HCT116 (cell line): Measurements from ENCODE around the gene AXIN2. TPM values are rescaled to one million over a fixed set of nuclear protein-coding genes. Genes with fewer than 3 reads are reported as not detected.

Source experiments
- ATAC-seq: fragments of 200-7000 bp; cut with Tn5 transposase; 2 replicates; pipeline ENCODE4 v1.9.1; 2020; ENCODE audit warnings: mild to moderate bottlenecking, moderate library complexity
- BruUV-seq: library from RNA; stranded (reverse); fragments of 400-500 nt; replicated peaks from 2 replicates; lab custom pipeline; 2021; lab: Mats Ljungman, UMichigan
- CTCF ChIA-PET: fragments of 300-600 bp; sonication (Branson Sonifier 250); formaldehyde crosslinking; loops from one replicate; lab custom pipeline; 2021; ENCODE audit warnings: antibody characterized with exemption; lab: Charles Lee
- POLR2A ChIA-PET: fragments of 300-600, 350-600 bp; sonication (Branson Sonifier 250); formaldehyde crosslinking; loops from one replicate; lab custom pipeline; 2021; ENCODE audit warnings: antibody characterized with exemption; lab: Charles Lee
- RAD21 ChIA-PET, 2 experiments: fragments of 300-600 bp; sonication (Branson Sonifier 250); formaldehyde crosslinking; loops; one replicate each; lab custom pipeline; 2023; ENCODE audit warnings: low total read pairs in 2 of 2; ENCODE audit not compliant: uncharacterized antibody in 2 of 2, unreplicated experiment in 2 of 2, low non-redundant PET in 1 of 2; lab: Charles Lee
- DNase-seq: peaks from one replicate; pipeline ENCODE4 v3.0.0-alpha.2; 2010; ENCODE audit warnings: low read depth, low spot score
- H2AFZ ChIP-seq: fragments of 200-600 bp; shearing (Covaris generic), sonication (generic); 2 replicates; pipeline ENCODE4 v1.6.1; 2017; ENCODE audit warnings: low read depth, mixed run types, mixed read lengths, antibody characterized with exemption, low read length; ENCODE audit not compliant: poor library complexity, severe bottlenecking
- H3K27ac ChIP-seq: 2 replicates; pipeline ENCODE4 v1.5.1; 2012; ENCODE audit warnings: low read depth, low read length
- H3K27me3 ChIP-seq: fragments of 200-600 bp; sonication (generic); 2 replicates; pipeline ENCODE4 v1.6.1; 2016; ENCODE audit warnings: mixed run types, low read length, mixed read lengths; ENCODE audit not compliant: insufficient read depth
- H3K36me3 ChIP-seq, 2 experiments: fragments of 200-500 bp in 1 of 2; fragments of 200-600 bp in 1 of 2; sonication (Bioruptor generic) in 1 of 2; sonication (generic) in 1 of 2; 2 replicates each; pipeline versions ENCODE4 v1.5.1 to v1.6.1; 2014 to 2016; ENCODE audit warnings: low read length in 2 of 2, inconsistent platforms in 1 of 2, mixed read lengths in 1 of 2, mixed run types in 1 of 2; ENCODE audit not compliant: insufficient read depth in 2 of 2, control insufficient read depth in 1 of 2
- H3K4me1 ChIP-seq, 2 experiments: fragments of 200-600 bp in 1 of 2; sonication (generic) in 1 of 2; 2 replicates each; pipeline versions ENCODE4 v1.5.1 to v1.6.1; 2012 to 2017; ENCODE audit warnings: low read length in 2 of 2, inconsistent platforms in 1 of 2, mild to moderate bottlenecking in 1 of 2, mixed read lengths in 1 of 2, mixed run types in 1 of 2, moderate library complexity in 1 of 2; ENCODE audit not compliant: insufficient read depth in 2 of 2, control insufficient read depth in 1 of 2
- H3K4me2 ChIP-seq: fragments of 200-600 bp; sonication (generic); 2 replicates; pipeline ENCODE4 v1.6.1; 2017; ENCODE audit warnings: mixed run types, low read length, mixed read lengths
- H3K4me3 ChIP-seq, 2 experiments: fragments of 200-600 bp in 1 of 2; sonication (generic) in 1 of 2; replicated peaks in 1 of 2; 2 replicates each; pipeline ENCODE4 v1.5.1; 2011 to 2016; ENCODE audit warnings: low read length in 2 of 2, control low read depth in 1 of 2, low read depth in 1 of 2, mild to moderate bottlenecking in 1 of 2, mixed read lengths in 1 of 2, mixed run types in 1 of 2
- H3K79me2 ChIP-seq: fragments of 200-600 bp; sonication (generic); 2 replicates; pipeline ENCODE4 v1.6.1; 2017; ENCODE audit warnings: mild to moderate bottlenecking, mixed run types, low read length, moderate library complexity, mixed read lengths; ENCODE audit not compliant: insufficient read depth
- H3K9ac ChIP-seq: fragments of 200-600 bp; sonication (generic); 2 replicates; pipeline ENCODE4 v1.6.1; 2016; ENCODE audit warnings: low read length, mixed read lengths
- H3K9me2 ChIP-seq: fragments of 200-600 bp; sonication (generic), shearing (Covaris generic); 2 replicates; pipeline ENCODE4 v1.6.1; 2017; ENCODE audit warnings: mixed run types, mild to moderate bottlenecking, moderate library complexity; ENCODE audit not compliant: insufficient read depth
- H3K9me3 ChIP-seq, 2 experiments: fragments of 200-500 bp in 1 of 2; fragments of 200-600 bp in 1 of 2; sonication (Bioruptor generic) in 1 of 2; sonication (generic) in 1 of 2; 2 replicates each; pipeline ENCODE4 v1.6.1; 2014 to 2017; ENCODE audit warnings: low read length in 2 of 2, mixed read lengths in 2 of 2, inconsistent platforms in 1 of 2, low read depth in 1 of 2, mild to moderate bottlenecking in 1 of 2, mixed run types in 1 of 2, moderate library complexity in 1 of 2; ENCODE audit not compliant: control insufficient read depth in 1 of 2, insufficient read depth in 1 of 2
- H4K20me1 ChIP-seq: fragments of 200-600 bp; sonication (generic), shearing (Covaris generic); 2 replicates; pipeline ENCODE4 v1.6.1; 2017; ENCODE audit warnings: mixed run types, mild to moderate bottlenecking, moderate library complexity; ENCODE audit not compliant: insufficient read depth
- ATF3 ChIP-seq: IDR thresholded peaks from 2 replicates; pipeline ENCODE4 v1.6.1; 2012
- CBX3 ChIP-seq: IDR thresholded peaks from 2 replicates; pipeline ENCODE4 v1.6.1; 2012; ENCODE audit warnings: low read depth
- CEBPB ChIP-seq: IDR thresholded peaks from 2 replicates; pipeline ENCODE4 v1.6.1; 2012; ENCODE audit warnings: low read depth
- CTCF ChIP-seq, 3 experiments: fragments of 200-600 bp in 1 of 3; sonication (generic) in 1 of 3; IDR thresholded peaks in 2 of 3; conservative IDR thresholded peaks in 1 of 3; 2 replicates each; pipeline ENCODE4 v1.5.1; 2012 to 2017; ENCODE audit warnings: low read depth in 2 of 3, low read length in 2 of 3, antibody characterized with exemption in 1 of 3, borderline replicate concordance in 1 of 3, control low read depth in 1 of 3, mild to moderate bottlenecking in 1 of 3, mixed read lengths in 1 of 3, mixed run types in 1 of 3, moderate library complexity in 1 of 3; ENCODE audit not compliant: insufficient read depth in 1 of 3
- EZH2 ChIP-seq: fragments of 200-600 bp; sonication (generic); IDR thresholded peaks from 2 replicates; pipeline ENCODE4 v1.6.1; 2017; ENCODE audit warnings: antibody characterized with exemption, mixed run types
- FOSL1 ChIP-seq: IDR thresholded peaks from 2 replicates; pipeline ENCODE4 v1.6.1; 2012; ENCODE audit warnings: low read depth
- POLR2A ChIP-seq: IDR thresholded peaks from 2 replicates; pipeline ENCODE4 v1.7.0; 2011; ENCODE audit warnings: borderline replicate concordance; ENCODE audit not compliant: insufficient read depth, insufficient read length; ENCODE audit errors: extremely low read depth
- POLR2AphosphoS5 ChIP-seq: IDR thresholded peaks from 2 replicates; pipeline ENCODE4 v1.6.1; 2011; ENCODE audit warnings: mild to moderate bottlenecking, low read depth, low read length, moderate library complexity
- RAD21 ChIP-seq: IDR thresholded peaks from 2 replicates; pipeline ENCODE4 v1.6.1; 2012; ENCODE audit warnings: low read depth, mild to moderate bottlenecking
- REST ChIP-seq: IDR thresholded peaks from 2 replicates; pipeline ENCODE4 v1.6.1; 2012; ENCODE audit warnings: low read depth
- SIN3A ChIP-seq: IDR thresholded peaks from 2 replicates; pipeline ENCODE4 v1.6.1; 2012; ENCODE audit warnings: low read depth
- SRF ChIP-seq: IDR thresholded peaks from 2 replicates; pipeline ENCODE4 v1.6.1; 2012; ENCODE audit warnings: low read depth
- TCF7L2 ChIP-seq: IDR thresholded peaks from 2 replicates; pipeline ENCODE4 v1.7.0; 2011; ENCODE audit warnings: borderline replicate concordance, inconsistent platforms; ENCODE audit not compliant: insufficient read depth, insufficient read length; ENCODE audit errors: extremely low read depth
- YY1 ChIP-seq: IDR thresholded peaks from 2 replicates; pipeline ENCODE4 v1.6.1; 2011; ENCODE audit warnings: low read length, low read depth, moderate library complexity, mild to moderate bottlenecking; ENCODE audit not compliant: insufficient replicate concordance; ENCODE audit errors: extremely low read depth
- ZFX ChIP-seq: fragments of 450-650 bp; IDR thresholded peaks from 2 replicates; pipeline ENCODE4 v1.6.1; 2017
- intact Hi-C: fragments of 100-400 bp; cut with micrococcal nuclease; formaldehyde crosslinking; loops from 2 replicates; pipeline ENCODE4 v1.10.0; 2022
- total RNA-seq: library from RNA; stranded (reverse); gene quantifications from one replicate; pipeline ENCODE4 v1.2.1, GENCODE V29; 2021; ENCODE audit not compliant: unreplicated experiment
- TF ChIP-seq, protein P1 (sequence below): IDR thresholded peaks from 2 replicates; pipeline ENCODE4 v1.6.1; 2011; ENCODE audit warnings: mild to moderate bottlenecking, low read length, moderate library complexity; ENCODE audit not compliant: insufficient replicate concordance; ENCODE audit errors: extremely low read depth

The AXIN2 gene
- total RNA-seq, 1 experiment from 2014 or later, result 7.1 TPM

- H3K36me3 ChIP-seq, result no peaks in the 10 kb centered on the region
- H3K4me2 ChIP-seq, result no peak overlapping the region
- intact Hi-C loops, result no loop called here
- no peak for DNase-seq
- H3K4me1 ChIP-seq, result peaks cover 0 to 2% of the 10 kb centered on the region in 2 experiments; a peak in 1 of 4 replicates
- no peaks in the 10 kb centered on the region for H3K9me2 ChIP-seq
- POLR2A ChIA-PET, result no interaction called here
- H3K9me3 ChIP-seq, result no peaks in the 10 kb centered on the region
- H2AFZ ChIP-seq, result no peak overlapping the region
- ATAC-seq, result no peak
- BruUV-seq, result no TSS peak
- CTCF ChIA-PET, result no interaction called here
- no peak overlapping the region for H3K4me3 ChIP-seq
- no peaks in the 10 kb centered on the region for H3K79me2 ChIP-seq
- H3K27me3 ChIP-seq, result no peaks in the 10 kb centered on the region
- RAD21 ChIA-PET, result no interaction called here
- TF ChIP-seq SRF (no peak), REST (no peak), ATF3 (no peak), FOSL1 (no peak), CBX3 (no peak), TCF7L2 (no peak), SIN3A (no peak), YY1 (no peak), EZH2 (no peak), CTCF (IDR thresholded peaks at IDR 0.05 in 2 of 3, conservative IDR thresholded peaks at IDR 0.05 in 1 of 3; ENCODE audit: borderline replicate concordance in 1 of 3, insufficient read depth in 1 of 3, low read depth in 2 of 3, low read length in 2 of 3) (no peak), RAD21 (no peak), ZFX (no peak), POLR2A (no peak), CEBPB (no peak), POLR2AphosphoS5 (no peak)
- TF ChIP-seq, protein P1, sequence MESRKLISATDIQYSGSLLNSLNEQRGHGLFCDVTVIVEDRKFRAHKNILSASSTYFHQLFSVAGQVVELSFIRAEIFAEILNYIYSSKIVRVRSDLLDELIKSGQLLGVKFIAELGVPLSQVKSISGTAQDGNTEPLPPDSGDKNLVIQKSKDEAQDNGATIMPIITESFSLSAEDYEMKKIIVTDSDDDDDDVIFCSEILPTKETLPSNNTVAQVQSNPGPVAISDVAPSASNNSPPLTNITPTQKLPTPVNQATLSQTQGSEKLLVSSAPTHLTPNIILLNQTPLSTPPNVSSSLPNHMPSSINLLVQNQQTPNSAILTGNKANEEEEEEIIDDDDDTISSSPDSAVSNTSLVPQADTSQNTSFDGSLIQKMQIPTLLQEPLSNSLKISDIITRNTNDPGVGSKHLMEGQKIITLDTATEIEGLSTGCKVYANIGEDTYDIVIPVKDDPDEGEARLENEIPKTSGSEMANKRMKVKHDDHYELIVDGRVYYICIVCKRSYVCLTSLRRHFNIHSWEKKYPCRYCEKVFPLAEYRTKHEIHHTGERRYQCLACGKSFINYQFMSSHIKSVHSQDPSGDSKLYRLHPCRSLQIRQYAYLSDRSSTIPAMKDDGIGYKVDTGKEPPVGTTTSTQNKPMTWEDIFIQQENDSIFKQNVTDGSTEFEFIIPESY, result no peak
- no peak overlapping the region for H3K27ac ChIP-seq
- no peaks in the 10 kb centered on the region for H4K20me1 ChIP-seq
- H3K9ac ChIP-seq, result no peak overlapping the region
Measured at GRCh38 chr17:65504141-65504540, 57.3 kb downstream of the AXIN2 start.
